Measurements from ENCODE around the gene PTPRM.

Gene PTPRM

DNA sequence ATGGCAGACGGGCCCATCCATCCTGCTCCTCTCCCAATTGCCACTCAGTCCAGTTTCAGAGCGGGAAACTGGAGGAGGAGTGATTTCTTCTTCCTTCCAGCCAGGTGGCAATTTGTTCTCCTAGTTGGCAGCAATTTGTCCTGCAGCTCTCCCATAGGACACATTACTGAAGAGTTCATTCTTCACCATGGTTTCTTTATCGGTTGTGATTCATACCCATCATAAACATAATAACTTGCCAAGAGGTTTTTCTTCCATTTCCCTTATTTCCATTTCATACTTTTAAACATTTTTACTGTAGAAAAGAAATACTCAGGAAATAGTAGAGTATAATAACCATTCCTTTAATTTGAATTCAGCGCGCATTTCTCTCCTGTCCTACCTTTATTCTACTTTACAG, 664.2 kb downstream of the PTPRM start:
- no peak for DNase-seq (ENCODE audit: low read depth in 2 of 2)

DNA sequence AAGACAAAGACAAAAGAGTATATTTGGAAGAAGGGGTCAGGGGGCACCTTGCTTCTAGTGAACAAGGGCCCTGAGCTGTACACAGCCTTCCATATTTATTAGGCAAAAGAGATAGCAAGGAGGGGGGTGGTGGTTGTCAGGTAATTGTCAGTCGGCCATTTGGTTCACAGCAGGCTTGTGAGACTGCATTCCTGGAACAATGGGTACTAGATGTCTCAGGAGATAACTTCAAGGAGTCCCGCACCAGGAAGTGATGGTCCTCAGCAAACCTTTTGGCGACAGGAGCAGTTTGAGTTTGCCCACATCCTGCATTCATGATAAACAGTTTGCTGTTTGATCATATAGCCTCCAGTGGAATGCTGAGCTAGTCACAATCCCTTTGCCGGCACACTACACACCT, 665.7 kb downstream of the PTPRM start:
- DNase-seq (ENCODE audit: low read depth in 2 of 2): no peak

DNA sequence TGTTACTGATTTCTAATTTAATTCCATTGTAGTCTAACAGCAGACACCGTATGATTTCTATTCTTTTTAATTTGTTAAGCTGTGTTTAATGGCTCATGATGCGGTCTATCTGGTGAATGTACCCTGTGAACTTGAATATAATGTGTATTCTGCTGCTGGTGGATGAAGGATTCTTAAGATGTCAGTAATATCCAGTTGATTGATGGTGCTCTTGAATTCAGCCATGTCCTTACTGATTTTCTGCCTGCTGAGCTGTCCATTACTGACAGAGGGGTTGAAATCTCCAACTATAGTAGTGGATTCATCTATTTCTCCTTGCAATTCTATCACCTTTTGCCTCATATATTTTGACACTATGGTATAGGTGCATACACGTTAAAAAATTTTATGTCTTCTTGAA, 668.8 kb downstream of the PTPRM start:
- DNase-seq (ENCODE audit: low read depth in 2 of 2): no peak

DNA sequence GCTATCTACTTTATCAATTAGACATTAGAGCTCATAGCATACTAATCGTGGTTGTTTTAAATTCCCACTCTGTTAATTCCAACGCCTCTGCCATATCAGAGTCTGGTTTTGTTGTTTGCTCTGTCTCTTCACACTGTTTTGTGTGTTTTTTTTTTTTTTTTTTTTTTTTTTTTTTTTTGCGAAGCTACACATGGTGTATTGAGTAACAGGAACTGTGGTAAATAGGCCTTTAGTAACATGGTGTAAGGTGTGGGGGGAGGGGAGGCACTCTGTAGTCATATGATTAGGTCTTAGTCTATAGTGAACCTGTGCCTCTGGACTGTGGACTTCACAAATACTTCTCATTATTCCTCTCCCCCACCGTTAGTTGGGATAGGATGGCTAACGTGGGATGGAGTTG, 671.4 kb downstream of the PTPRM start:
- DNase-seq (ENCODE audit: low read depth in 2 of 2): no peak

DNA sequence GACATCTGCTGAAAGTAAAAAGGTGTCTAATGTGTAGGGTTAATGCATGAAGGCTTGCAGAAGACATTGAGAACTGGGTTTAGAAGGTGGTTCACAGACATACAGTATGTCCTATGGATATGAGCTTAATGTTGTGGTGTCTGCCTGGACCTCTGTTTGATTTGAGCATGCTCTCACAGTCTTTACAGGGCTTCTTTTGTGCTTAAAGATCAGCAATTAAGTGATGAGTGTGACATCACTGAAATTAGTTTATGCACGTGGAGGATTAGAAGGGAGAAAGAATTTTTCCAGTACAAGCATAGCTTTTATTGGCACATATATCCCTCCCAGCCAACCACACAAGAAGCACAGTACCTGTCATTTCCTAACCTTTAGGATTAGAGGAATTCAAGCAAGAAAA, 674.6 kb downstream of the PTPRM start:
- no peak for DNase-seq (ENCODE audit: low read depth in 2 of 2)

DNA sequence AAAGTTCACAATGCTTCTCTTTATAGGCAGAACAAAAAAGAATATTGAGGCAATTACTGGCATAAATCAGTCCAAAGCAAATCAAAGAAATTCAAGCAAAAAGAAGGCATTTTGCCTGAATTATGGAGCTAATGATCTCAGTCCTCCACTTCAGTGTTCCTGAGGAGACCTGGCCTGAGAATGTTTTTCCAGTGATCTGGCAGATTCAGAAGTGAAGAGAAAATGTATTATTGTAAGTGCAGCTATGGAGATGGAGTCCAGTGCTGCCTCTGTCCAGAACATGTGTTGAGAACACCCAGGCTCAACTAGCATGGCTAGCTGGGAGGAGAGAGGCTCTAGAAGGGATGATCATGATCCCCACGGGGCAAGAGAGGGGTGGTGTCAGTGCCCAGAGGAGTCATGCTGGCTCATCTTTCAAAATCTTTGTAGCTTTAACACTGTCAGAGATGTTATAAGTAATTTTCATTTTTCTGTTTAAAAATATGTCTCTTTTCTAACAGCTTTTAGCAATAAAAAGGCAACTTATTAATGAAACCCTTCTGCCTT, 675.1 kb downstream of the PTPRM start:
- DNase-seq (ENCODE audit: low read depth in 2 of 2): no peak

DNA sequence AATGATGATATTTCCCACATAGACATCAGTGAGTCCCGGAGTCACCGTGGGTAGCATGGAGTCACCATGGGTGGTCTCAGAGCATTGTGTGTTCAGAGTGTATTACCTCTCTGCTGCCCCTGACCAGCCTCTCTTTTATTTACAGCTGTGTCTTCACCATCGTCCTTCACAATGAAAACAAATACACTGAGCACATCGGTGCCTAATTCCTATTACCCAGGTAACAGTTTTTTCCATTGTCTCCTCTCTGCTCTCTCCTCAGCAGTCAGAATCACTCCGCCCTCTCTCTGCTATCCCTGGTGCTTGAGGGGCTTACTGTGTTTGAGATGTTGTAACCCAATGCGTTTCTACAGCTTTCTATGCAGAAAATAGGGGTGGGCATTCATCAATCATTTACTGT, 680.6 kb downstream of the PTPRM start:
- DNase-seq (ENCODE audit: low read depth in 2 of 2): no peak

DNA sequence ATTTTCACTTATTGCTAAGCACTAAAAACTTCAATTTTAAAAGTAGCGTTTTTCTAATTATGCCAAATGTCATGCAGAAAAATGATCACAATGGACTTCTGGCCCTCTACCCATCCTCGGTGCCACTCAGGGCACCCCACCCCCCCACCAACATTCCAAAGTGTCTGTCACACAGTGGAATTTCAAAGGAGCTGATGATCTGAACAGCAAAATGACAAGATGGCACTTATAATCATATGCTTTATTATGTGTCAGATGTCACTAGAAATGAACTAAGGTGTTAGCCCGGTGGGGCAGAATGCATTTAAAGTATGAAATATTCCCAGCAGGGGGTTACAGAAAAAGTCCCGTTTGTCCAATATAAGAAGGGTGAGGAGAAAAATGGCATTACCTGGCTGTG, 681.5 kb downstream of the PTPRM start:
- DNase-seq (ENCODE audit: low read depth in 2 of 2): no peak

DNA sequence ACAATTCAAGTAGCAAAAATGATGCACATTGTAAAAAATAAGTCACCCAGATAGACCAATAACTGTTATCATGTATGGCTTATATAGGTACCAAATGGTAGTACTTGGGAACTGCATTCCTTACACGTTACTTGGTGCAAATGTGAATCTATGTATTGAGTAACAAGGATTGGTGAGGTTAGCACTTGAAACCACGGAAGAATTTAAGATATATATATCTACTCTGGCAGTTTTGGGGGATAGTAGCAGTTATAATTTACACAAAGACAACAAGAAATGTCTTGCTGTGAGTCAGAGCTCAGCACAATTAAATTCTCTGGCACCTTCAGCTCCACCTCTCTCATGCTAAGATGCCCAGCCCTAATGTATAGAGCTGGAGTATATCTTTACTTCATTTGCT, 682.7 kb downstream of the PTPRM start:
- DNase-seq (ENCODE audit: low read depth in 2 of 2): no peak

DNA sequence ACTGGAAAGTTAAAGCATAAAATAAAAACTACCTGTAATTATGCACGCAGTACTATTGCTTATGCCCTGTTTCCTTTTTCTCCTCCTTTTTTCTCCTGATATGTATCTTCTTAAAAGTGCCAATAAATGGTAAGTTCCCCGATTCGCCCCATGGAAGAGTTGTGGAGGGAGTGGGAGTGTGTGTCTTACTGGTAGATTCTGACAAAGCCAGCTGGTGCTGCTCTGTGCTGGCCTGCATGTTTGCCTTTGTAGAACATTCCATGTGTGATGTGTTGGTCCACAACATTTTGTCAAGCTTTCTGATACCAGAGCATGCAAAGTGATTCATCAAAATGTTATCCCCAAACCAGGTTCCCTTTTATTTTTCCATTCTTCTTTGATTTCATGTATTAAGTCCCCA, 685.3 kb downstream of the PTPRM start:
- no peak for DNase-seq (ENCODE audit: low read depth in 2 of 2)

DNA sequence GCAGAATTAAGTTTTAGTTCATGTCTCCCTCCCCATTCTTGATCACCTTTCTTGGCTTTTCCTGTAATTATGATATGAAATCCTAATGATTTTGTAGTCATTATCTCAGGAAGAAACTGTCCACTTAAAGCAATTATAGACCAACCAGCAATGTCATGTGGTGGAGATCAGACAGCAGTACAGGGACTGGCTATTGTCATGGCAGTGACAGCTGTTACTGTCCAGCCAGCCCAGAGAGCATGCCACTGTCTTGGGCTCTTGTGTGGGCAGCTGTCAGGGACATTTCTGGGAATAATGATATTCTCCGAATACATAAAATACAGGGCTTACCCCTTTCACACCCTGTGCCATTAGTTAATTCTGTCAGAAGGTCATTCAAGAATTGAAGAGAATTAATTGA, 686.8 kb downstream of the PTPRM start:
- no peak for DNase-seq (ENCODE audit: low read depth in 2 of 2)

DNA sequence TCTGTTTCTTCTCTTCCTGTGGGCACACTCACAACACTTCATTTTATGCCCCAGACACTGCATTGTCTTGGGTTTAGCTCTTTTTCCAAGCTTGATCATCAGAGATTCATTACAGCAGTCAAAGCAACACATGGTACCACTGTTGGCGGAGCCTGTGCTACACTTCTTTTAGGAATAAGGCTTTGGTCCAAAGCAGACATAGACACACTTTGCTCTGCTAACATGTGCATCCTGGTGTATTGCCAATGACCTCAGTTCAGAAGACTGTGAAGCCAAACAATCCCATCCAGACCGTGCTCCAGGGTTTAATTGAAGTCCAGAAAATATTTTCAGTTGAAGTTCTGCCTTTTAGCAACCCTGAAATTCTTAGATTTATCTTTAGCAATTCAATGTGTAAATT, 687.5 kb downstream of the PTPRM start:
- no peak for DNase-seq (ENCODE audit: low read depth in 2 of 2)

DNA sequence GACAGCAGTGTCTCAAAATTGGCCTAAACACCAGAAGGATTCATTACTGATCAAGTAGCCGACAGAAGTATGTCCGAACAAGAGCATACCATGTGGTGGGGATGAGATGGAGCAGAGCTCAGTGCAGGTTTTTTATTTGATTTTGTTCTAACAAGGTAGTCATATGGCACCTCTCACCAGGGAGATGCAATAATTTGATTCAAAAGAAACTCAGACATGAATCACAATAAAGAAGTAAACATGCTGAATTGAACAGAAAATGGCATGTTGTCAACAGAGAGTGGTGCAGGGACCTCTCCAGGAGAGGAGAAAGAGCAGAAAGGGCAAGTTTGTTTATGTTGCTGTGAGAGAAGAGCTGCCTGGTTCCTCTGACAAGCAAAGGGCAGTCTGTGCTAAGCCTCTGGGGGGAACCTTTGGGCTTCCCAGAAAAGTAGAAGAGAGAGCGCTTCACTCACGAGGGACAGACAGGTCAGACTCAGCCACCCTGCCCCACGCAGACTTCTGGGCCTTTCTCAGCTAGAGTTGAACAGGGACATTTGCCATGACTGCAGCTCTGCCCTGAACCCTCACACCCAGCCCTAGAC, 690.8 kb downstream of the PTPRM start:
- no peak for DNase-seq (ENCODE audit: low read depth in 2 of 2)

DNA sequence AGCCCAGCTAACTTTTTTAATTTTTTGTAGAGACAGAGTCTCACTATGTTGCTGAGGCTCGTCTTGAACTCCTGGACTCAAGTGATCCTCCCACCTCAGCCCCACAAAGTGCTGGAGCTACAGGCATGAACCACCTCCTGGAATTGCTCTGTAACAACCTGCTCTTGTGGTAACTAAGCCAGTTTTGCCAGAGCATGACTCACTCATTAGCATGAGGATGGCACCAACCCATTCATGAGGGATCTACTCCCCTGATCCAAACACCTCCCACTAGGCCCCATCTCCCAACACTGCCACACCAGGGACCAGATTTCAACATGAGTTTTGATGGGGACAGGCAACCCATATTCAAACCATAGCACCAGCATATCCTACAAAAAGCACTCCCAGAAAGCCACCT, 693.2 kb downstream of the PTPRM start:
- no peak for DNase-seq (ENCODE audit: low read depth in 2 of 2)

DNA sequence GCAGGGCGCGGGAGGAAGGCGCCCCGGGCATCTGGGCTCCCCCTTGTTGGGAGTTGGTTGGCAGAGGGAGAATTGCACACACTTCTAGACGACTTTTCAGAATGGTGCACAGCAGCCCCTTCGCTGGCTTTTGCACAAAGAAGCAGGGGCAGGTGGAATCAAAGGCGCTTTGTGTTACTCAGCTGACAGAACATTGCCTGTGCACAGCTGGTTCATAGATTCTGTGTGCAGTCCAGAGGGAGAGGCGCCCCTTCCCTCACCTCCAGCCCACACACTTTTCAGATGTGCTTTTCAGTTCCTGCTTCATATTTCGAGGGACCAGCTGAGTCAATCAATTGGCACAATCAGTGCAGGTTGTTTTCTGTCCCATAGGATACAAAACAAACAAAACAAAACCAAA, 693.7 kb downstream of the PTPRM start:
- DNase-seq (ENCODE audit: low read depth in 2 of 2): no peak

DNA sequence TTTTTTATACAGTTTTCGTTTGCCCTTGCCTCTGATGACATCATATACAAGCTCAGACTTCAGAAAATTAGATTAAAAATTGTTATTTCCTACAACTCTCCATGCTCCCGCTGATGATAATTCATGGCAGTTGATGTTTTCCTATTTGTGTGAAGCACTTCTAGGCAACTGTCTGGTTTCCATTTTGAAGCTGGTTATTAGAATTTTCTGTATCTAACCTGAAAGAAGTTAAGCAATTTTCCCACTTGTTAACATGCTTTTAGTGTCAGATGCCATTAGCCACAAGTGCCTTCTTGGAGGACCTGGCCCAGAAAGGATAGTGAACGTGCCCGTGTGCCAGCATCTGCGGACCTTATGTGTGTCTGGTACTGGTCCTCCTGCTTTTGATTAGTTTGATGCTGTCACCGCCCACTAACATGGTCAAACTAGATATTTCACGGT, 694.6 kb downstream of the PTPRM start:
- DNase-seq (ENCODE audit: low read depth in 2 of 2): no peak

DNA sequence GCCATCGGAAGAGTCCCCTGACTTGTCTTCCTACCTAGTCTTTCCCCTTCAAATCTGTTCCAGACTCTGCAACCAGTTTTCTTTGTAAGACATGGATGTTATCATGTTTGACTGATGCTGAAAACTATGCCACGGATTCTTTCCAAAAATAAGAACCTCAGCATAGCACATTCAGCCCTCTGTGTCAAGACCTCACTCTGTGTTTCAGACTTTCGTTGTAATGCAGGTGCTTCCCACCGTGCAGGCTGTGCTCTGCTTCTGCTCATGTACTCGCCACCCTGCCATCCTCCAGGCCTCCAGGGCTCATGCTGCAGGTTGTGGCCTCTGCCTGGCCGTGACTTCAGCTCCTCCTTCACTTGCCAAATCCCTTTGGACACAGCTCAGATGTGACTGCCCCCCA, 695.1 kb downstream of the PTPRM start:
- DNase-seq (ENCODE audit: low read depth in 2 of 2): no peak

DNA sequence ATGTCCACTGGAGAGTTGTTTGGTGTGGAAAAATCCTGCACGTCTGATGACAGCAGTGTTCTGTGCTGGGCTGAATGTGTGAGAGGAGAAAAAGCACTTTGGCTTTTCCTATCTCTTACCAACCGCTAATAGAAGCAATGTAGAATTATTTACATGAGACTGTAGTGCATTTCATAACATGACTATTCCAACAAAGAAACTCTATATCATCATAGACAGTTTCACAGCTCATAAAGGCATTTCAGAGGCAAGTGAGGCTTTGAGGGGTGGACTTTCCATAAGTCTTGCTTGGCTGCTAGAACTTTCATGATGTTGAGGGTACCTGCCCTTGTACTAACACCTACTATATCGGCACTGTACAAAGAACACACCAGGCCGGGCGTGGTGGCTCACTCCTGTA, 697.0 kb downstream of the PTPRM start:
- DNase-seq (ENCODE audit: low read depth in 2 of 2): no peak

DNA sequence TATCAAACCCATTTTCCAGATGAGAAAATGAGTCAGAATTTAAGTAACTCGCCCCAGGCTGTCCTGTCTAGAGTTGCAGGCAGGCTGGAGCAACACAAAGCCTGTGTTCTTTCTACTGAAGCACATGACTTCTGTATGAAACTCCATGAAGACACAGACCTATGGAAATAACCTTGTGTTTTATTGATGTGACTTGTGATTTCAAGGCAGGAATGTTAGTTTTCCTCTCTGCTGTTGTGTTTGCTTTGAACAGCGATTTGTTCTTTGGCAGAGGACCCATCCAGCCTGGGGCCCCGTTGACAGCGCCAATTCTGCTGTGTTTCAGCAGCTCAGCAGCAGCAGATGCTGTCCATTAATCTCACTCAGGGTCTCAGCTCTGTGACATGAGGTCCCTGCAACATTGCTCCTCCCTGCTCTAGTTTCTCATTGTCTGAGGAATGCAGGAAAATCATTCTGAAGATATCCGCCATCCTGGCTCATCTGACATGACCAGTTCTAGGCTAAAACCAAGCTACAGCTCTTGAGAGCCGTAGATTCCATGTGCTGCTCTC, 697.8 kb downstream of the PTPRM start:
- no peak for DNase-seq (ENCODE audit: low read depth in 2 of 2)

DNA sequence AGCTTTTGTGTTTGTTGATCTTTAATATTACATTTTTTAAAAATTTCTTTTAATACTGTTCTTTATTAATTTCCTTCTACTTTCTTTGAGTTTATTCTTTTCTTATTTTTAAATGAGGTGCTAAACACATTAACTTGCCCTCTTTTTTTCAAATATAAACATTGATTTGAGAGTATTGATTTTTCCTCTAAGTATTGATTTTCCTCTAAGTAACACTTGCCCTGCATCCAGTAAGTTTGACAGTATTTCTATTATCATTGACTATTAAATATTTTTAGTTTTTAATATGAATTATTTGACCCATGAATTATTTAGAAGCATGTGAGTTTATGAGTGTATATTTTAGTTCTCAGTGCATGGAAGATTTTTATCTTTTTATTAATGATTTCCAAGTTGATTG, 705.1 kb downstream of the PTPRM start:
- no peak for DNase-seq (ENCODE audit: low read depth in 2 of 2)

DNA sequence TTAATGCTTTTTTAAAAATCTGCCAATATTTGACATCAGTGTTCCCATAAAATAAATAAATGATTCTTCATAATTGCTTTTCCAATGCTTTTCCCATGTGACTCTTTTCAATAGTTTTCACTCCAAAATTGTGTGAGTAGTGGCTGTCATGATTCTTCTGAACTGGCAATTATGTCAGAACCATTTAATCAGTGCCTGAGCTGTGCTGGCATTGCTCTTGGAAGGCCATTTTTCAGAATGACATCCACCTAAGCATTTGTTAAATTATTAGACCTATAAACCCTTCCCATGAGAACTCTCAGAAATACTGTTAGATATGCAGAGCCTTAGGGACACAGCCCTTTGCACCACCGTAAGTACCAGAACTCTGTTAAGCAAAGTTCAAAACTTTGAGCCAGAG, 707.3 kb downstream of the PTPRM start:
- no peak for DNase-seq (ENCODE audit: low read depth in 2 of 2)

DNA sequence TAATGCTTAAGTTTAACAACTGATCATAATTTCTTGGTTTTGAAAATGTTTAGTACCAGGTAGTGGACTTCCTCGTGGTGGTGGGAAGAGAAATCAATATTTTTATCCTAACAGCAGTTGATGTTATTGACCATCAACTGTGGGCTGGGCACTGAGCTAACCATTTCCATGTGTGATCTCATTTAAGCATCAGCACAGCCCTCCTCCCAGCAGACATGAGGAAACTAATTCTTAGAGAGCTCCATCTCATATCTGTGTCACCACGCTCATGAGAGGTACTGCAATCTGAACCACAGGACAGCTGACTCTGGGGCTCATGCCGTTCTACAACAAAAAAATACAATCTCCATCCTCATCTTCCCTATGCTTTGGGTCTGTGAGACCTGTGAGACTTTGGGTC, 709.3 kb downstream of the PTPRM start:
- no peak for DNase-seq (ENCODE audit: low read depth in 2 of 2)

DNA sequence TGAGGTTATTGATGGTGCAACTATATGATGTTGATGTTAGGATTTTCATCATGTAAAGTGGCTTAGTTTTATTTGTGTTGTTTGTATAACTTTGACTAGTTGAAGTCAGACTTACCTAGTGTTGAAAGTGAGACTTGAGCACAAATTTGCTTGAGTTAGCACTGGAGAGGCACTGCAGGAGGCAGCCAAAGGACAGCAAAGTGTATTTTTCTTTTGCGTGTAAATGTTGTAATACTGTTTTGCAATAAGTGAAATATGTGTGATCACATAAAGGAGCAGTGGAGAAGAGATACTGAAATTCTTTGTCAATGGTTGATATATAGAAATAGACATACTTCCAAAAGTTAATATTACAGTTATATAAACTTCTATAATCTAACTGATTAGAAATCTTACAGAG, 710.2 kb downstream of the PTPRM start:
- DNase-seq (ENCODE audit: low read depth in 2 of 2): no peak

DNA sequence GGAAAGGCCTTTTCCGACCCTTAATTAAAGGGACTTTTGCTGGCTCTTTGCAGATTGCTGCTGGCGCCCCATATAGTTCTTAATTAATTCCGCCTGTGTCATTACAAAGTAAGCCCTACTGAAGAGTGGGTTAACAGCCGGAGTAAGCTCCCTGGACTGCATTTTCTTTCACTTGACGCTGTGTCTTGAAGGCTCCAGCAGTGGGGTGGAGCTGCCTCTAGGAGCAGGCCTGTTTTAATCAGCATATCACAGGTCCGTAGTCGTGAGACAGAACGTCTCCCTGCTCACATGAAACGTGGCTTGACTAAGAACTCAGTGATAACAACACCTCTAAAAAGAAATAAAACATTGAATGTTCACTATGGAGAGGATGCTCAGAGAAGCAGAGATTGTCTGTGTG, 712.2 kb downstream of the PTPRM start:
- no peak for DNase-seq (ENCODE audit: low read depth in 2 of 2)
